Neural cell (in vitro differentiated cells): Measurements from ENCODE around the gene KIF16B. TPM values are rescaled to one million over a fixed set of nuclear protein-coding genes. Genes with fewer than 3 reads are reported as not detected.

Source experiments
- H2AFZ ChIP-seq: fragments of 200-600, 300-800 bp; sonication (generic), shearing (Covaris generic); 2 replicates; pipeline ENCODE4 v1.6.0; 2014; ENCODE audit warnings: low read depth, mild to moderate bottlenecking, antibody characterized with exemption, low read length, moderate library complexity
- H3F3A ChIP-seq: fragments of 200-600 bp; shearing (Covaris generic); 2 replicates; pipeline ENCODE4 v1.6.1; 2016; ENCODE audit warnings: mild to moderate bottlenecking, moderate library complexity, mixed read lengths, antibody characterized with exemption, low read length; ENCODE audit not compliant: insufficient read depth, poor library complexity, severe bottlenecking
- H3K27ac ChIP-seq: fragments of 200-600, 300-800 bp; sonication (generic), shearing (Covaris generic); 2 replicates; pipeline ENCODE4 v1.5.1; 2014; ENCODE audit warnings: mild to moderate bottlenecking, low read length, moderate library complexity
- H3K27me3 ChIP-seq: fragments of 300-800, 200-600 bp; sonication (generic), shearing (Covaris generic); 2 replicates; pipeline ENCODE4 v1.6.0; 2014; ENCODE audit warnings: mild to moderate bottlenecking, low read depth, low read length, moderate library complexity; ENCODE audit not compliant: insufficient read depth
- H3K36me3 ChIP-seq: fragments of 300-800, 200-600 bp; sonication (generic), shearing (Covaris generic); 2 replicates; pipeline ENCODE4 v1.5.1; 2014; ENCODE audit warnings: mild to moderate bottlenecking, antibody characterized with exemption, low read length, moderate library complexity; ENCODE audit not compliant: insufficient read depth
- H3K4me2 ChIP-seq: fragments of 300-800, 200-600 bp; sonication (generic), shearing (Covaris generic); 2 replicates; pipeline ENCODE4 v1.6.0; 2014; ENCODE audit warnings: mild to moderate bottlenecking, low read length
- H3K4me3 ChIP-seq: fragments of 300-800, 200-600 bp; sonication (generic), shearing (Covaris generic); 2 replicates; pipeline ENCODE4 v1.5.1; 2014; ENCODE audit warnings: mild to moderate bottlenecking, low read length, moderate library complexity
- H3K79me2 ChIP-seq: fragments of 200-600 bp; shearing (Covaris generic); replicated peaks from 2 replicates; pipeline ENCODE4 v1.6.0; 2014; ENCODE audit warnings: mild to moderate bottlenecking, low read length, moderate library complexity; ENCODE audit not compliant: insufficient read depth
- H3K9ac ChIP-seq: fragments of 300-800, 200-600 bp; sonication (generic), shearing (Covaris generic); 2 replicates; pipeline ENCODE4 v1.6.1; 2016; ENCODE audit warnings: mild to moderate bottlenecking, low read length, mixed read lengths
- H3K9me2 ChIP-seq: fragments of 200-600 bp; shearing (Covaris generic); 2 replicates; pipeline ENCODE4 v1.6.1; 2016; ENCODE audit warnings: mild to moderate bottlenecking, low read length, mixed read lengths; ENCODE audit not compliant: insufficient read depth
- H3K9me3 ChIP-seq: fragments of 200-600, 300-800 bp; sonication (generic), shearing (Covaris generic); 2 replicates; pipeline ENCODE4 v1.6.1; 2016; ENCODE audit warnings: mild to moderate bottlenecking, mixed run types, low read length, moderate library complexity, mixed read lengths
- H4K20me1 ChIP-seq: fragments of 200-600 bp; shearing (Covaris generic); 2 replicates; pipeline ENCODE4 v1.6.1; 2016; ENCODE audit warnings: mild to moderate bottlenecking, mixed run types; ENCODE audit not compliant: insufficient read depth
- EP300 ChIP-seq: fragments of 450-650 bp; conservative IDR thresholded peaks from 2 replicates; pipeline ENCODE4 v1.6.1; 2014; ENCODE audit warnings: antibody characterized with exemption, mild to moderate bottlenecking, moderate library complexity; ENCODE audit not compliant: poor library complexity, severe bottlenecking
- EZH2 ChIP-seq: fragments of 200-600, 300-800 bp; shearing (Covaris generic), sonication (generic); IDR thresholded peaks from 2 replicates; pipeline ENCODE4 v1.6.1; 2014; ENCODE audit warnings: antibody characterized with exemption, low read length, borderline replicate concordance, mild to moderate bottlenecking; ENCODE audit not compliant: insufficient read depth, poor library complexity, severe bottlenecking
- MXI1 ChIP-seq: fragments of 450-650 bp; conservative IDR thresholded peaks from 2 replicates; pipeline ENCODE4 v1.6.1; 2014; ENCODE audit warnings: antibody characterized with exemption, mild to moderate bottlenecking; ENCODE audit not compliant: poor library complexity, severe bottlenecking
- POLR2AphosphoS5 ChIP-seq: IDR thresholded peaks from 2 replicates; pipeline ENCODE4 v1.6.1; 2012
- RAD21 ChIP-seq: fragments of 450-650 bp; conservative IDR thresholded peaks from 2 replicates; pipeline ENCODE4 v1.6.1; 2014; ENCODE audit warnings: antibody characterized with exemption, mild to moderate bottlenecking, moderate library complexity
- SMC3 ChIP-seq: fragments of 450-650 bp; conservative IDR thresholded peaks from 2 replicates; pipeline ENCODE4 v1.6.1; 2014; ENCODE audit warnings: antibody characterized with exemption, mild to moderate bottlenecking, moderate library complexity; ENCODE audit not compliant: poor library complexity
- TAF1 ChIP-seq: IDR thresholded peaks from 2 replicates; pipeline ENCODE4 v1.6.1; 2012; ENCODE audit warnings: low read depth
- polyA plus RNA-seq: library from polyadenylated mRNA; depleted of rRNA; stranded (reverse); fragments of >200 nt; gene quantifications from 2 replicates; pipeline ENCODE4 v1.2.3, GENCODE V29; 2014
- TF ChIP-seq, protein P1 (sequence below): fragments of 450-650 bp; IDR thresholded peaks from 2 replicates; pipeline ENCODE4 v1.5.1; 2014; ENCODE audit warnings: antibody characterized with exemption, mild to moderate bottlenecking, moderate library complexity; ENCODE audit not compliant: poor library complexity, severe bottlenecking
- TF ChIP-seq, protein P2 (sequence below): IDR thresholded peaks from 2 replicates; pipeline ENCODE4 v1.6.1; 2012; ENCODE audit warnings: borderline replicate concordance

Gene KIF16B
- polyA plus RNA-seq, 1 donor from 2014 or later, result 3.8 TPM

DNA sequence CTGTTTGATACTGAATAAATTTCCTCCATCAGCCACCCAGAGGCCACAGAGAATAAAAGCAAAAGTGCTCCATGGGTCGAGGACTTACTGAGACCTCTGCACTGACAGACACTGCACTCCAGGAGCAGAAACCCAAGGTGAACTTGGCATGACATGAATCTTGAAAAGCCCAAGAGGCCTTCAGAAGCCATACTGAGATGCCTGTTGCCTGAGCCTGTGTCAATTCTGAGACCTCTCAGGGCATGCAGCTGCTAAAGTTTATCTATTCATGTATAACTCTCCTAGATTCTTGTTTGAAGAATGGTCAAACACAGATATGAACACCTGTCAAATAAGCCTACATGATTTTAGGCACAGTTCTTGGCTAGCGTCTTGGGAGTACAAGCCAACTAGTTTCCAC is 145.7 kb downstream of the KIF16B start:
- no peaks in the 10 kb centered on the region for H3F3A ChIP-seq
- no peak for TF ChIP-seq POLR2AphosphoS5
- TF ChIP-seq EP300, result no peak
- TF ChIP-seq, protein P1, sequence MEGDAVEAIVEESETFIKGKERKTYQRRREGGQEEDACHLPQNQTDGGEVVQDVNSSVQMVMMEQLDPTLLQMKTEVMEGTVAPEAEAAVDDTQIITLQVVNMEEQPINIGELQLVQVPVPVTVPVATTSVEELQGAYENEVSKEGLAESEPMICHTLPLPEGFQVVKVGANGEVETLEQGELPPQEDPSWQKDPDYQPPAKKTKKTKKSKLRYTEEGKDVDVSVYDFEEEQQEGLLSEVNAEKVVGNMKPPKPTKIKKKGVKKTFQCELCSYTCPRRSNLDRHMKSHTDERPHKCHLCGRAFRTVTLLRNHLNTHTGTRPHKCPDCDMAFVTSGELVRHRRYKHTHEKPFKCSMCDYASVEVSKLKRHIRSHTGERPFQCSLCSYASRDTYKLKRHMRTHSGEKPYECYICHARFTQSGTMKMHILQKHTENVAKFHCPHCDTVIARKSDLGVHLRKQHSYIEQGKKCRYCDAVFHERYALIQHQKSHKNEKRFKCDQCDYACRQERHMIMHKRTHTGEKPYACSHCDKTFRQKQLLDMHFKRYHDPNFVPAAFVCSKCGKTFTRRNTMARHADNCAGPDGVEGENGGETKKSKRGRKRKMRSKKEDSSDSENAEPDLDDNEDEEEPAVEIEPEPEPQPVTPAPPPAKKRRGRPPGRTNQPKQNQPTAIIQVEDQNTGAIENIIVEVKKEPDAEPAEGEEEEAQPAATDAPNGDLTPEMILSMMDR, result no peak
- no peak for TF ChIP-seq TAF1
- TF ChIP-seq SMC3, result no peak
- TF ChIP-seq, protein P2, sequence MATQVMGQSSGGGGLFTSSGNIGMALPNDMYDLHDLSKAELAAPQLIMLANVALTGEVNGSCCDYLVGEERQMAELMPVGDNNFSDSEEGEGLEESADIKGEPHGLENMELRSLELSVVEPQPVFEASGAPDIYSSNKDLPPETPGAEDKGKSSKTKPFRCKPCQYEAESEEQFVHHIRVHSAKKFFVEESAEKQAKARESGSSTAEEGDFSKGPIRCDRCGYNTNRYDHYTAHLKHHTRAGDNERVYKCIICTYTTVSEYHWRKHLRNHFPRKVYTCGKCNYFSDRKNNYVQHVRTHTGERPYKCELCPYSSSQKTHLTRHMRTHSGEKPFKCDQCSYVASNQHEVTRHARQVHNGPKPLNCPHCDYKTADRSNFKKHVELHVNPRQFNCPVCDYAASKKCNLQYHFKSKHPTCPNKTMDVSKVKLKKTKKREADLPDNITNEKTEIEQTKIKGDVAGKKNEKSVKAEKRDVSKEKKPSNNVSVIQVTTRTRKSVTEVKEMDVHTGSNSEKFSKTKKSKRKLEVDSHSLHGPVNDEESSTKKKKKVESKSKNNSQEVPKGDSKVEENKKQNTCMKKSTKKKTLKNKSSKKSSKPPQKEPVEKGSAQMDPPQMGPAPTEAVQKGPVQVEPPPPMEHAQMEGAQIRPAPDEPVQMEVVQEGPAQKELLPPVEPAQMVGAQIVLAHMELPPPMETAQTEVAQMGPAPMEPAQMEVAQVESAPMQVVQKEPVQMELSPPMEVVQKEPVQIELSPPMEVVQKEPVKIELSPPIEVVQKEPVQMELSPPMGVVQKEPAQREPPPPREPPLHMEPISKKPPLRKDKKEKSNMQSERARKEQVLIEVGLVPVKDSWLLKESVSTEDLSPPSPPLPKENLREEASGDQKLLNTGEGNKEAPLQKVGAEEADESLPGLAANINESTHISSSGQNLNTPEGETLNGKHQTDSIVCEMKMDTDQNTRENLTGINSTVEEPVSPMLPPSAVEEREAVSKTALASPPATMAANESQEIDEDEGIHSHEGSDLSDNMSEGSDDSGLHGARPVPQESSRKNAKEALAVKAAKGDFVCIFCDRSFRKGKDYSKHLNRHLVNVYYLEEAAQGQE, result no peak
- TF ChIP-seq RAD21, result no peak
- TF ChIP-seq MXI1, result no peak
- no peak for TF ChIP-seq EZH2
- H2AFZ ChIP-seq, result no peak overlapping the region
- H3K4me2 ChIP-seq, result no peak overlapping the region
- no peaks in the 10 kb centered on the region for H4K20me1 ChIP-seq
- H3K9me2 ChIP-seq, result no peaks in the 10 kb centered on the region
- no peaks in the 10 kb centered on the region for H3K9me3 ChIP-seq
- no peaks in the 10 kb centered on the region for H3K79me2 ChIP-seq
- no peaks in the 10 kb centered on the region for H3K27me3 ChIP-seq
- no peaks in the 10 kb centered on the region for H3K36me3 ChIP-seq
- H3K4me3 ChIP-seq, result no peak overlapping the region
- no peak overlapping the region for H3K27ac ChIP-seq
- no peak overlapping the region for H3K9ac ChIP-seq

DNA sequence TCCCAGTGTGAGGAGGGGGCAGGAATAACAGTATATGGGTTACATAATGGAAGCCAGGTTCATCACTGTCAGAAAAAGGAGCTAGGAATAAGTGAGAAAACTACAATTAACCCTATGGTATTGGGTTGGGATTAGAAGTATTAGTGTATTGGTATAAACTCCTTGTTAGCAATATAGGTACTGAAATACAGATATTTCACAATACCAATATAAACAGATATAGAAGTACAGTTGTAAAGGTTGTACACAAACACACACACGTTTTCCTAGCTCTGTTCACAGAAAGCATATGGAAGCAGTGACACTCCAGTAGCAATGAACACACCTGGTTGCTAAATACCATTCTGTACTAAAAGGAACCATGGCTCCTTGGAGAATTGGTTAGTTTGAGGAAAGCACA is 148.5 kb downstream of the KIF16B start:
- Histone ChIP-seq H3K36me3 (no peaks in the 10 kb centered on the region), H3K27me3 (no peaks in the 10 kb centered on the region), H3K4me2 (no peak overlapping the region), H3K9me2 (no peaks in the 10 kb centered on the region), H3F3A (no peaks in the 10 kb centered on the region), H3K79me2 (no peaks in the 10 kb centered on the region), H3K9me3 (no peaks in the 10 kb centered on the region), H3K4me3 (no peak overlapping the region), H3K27ac (no peak overlapping the region), H4K20me1 (no peaks in the 10 kb centered on the region), H2AFZ (no peak overlapping the region), H3K9ac (no peak overlapping the region)
- TF ChIP-seq POLR2AphosphoS5 (no peak), TAF1 (no peak), EP300 (no peak), MXI1 (no peak), EZH2 (no peak)
- TF ChIP-seq, protein P1, result no peak
- TF ChIP-seq, protein P2, result no peak
